ENCODE results near the gene SRPX2. TPM values are rescaled to one million over a fixed set of nuclear protein-coding genes. Genes with fewer than 3 reads are reported as not detected.
A peak's percentile ranks its signal among the peaks of the same experiment; 100 is the strongest.

The SRPX2 gene
- total RNA-seq, result 3.6 TPM

DNA sequence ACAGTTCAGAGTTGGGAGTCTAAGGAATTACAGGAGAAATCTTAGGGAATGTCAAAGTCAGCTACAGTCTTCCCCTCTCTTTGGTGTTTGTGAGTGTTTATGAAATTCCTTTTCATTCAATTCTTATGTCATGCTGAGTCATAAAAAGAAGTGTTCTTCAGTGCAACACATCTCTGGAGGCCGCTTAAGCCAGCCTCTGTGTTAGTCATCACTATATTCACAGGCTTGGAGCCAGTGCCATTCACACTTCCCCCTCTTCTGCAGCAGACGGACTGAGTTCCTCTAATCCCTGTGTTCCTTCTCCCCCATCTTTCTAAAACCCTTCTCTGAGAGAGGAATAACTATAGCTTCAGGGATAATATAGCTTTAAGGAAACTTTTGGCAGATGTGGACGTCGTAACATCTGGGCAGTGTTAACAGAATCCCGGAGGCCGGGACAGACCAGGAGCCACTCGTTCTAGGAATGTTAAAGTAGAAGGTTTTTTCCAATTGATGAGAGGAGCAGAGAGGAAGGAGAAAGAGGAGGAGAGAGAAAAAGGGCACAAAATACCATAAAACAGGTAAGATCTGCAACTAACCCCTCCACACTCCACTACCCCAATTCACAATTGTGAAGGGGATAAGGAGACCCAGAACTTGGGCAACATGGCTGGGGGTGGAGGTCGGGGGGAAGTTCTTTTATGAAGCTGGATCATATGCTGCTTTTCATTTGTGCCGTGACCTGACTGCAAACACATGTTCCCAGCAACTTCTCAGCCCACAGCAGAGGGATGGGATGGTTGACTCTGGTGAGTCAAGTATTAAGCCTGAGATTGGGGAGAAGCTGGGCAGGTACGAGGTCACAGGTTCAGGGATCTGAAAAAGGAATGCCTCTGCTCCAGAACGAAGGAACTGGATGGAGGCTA lies at the start of gene SRPX2:
Gene SRPX2 (plus strand): TSS at position 244 of the 905 bp plus-strand sequence. CDS start 2,124 bp downstream, outside the sequence.
- ATAC-seq (no peak), DNase-seq (ENCODE audit: low spot score) (no peak)

- no peak for DNase-seq (ENCODE audit: low spot score)
- no peak for ATAC-seq
Observed at GRCh38 chrX:100596601-100597000, 47.4 kb upstream of the SRPX2 start.

- DNase-seq (ENCODE audit: low spot score) (no peak), ATAC-seq (no peak)
Observed at GRCh38 chrX:100599456-100599855, 44.5 kb upstream of the SRPX2 start.

GRCh38 chrX:100600340-100600739 lies 43.7 kb upstream of the SRPX2 start:
- DNase-seq (ENCODE audit: low spot score) (no peak), ATAC-seq (no peak)

DNA sequence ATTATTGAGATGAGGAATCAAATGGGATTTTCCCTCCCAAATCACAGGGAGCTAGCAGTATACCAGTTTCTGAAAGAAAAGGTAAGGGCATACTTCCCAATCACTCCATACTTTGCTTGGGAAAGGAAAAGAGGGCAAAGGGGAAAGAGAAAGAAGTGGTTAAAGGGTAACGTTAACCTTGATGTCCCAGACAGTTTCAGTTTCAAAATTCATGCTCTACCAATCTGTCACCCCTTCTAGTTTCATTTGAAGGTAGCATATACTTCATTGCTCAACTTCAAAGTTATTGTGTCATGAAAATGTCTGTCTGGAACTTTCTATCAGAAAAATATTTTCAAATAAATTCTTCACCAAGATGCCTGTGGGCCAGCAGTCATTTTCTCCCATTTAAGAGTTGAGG lies 43.2 kb upstream of the SRPX2 start:
- ATAC-seq (peak; percentile 28), DNase-seq (ENCODE audit: low spot score) (no peak)

DNA sequence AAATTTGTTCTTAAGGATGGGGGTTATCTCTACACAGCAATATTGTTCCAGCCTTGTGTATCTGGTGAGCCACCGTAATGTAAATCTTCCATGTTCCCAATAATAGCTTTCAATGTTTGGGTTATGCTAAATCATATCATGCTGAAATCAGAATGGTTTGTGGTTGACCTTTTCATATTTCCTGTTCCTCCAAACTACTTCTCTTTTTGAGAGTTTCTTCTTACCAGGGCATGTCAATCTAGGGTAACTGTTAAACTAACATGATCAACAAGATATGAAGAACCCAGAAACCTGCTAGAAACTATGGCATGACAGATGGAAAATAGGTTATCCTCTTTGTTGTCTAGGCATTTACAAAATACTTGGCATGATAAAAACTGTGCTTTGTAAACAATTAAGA lies 37.2 kb upstream of the SRPX2 start:
- ATAC-seq (no peak), DNase-seq (ENCODE audit: low spot score) (no peak)

DNA sequence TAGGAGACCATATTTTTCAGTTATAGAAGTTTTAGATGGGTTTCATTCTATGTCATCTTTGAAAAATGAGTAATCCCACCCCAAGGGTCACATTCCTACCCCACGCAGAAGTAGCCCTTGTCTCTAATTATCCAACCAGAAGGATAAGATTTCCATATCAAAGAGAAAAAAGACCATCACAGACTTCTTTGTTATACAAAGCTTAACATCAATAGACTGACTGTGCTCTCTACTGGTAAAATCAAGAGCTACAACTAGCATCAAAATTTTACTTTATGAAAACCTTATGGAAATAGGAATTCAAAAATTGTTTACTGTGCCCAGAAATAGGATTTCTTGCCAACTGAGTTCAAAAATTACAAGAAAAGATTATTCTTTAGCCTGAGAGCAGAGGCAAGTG lies 34.4 kb upstream of the SRPX2 start:
- ATAC-seq, result no peak
- no peak for DNase-seq (ENCODE audit: low spot score)

GRCh38 chrX:100611951-100612350 lies 32.0 kb upstream of the SRPX2 start:
- no peak for DNase-seq (ENCODE audit: low spot score)
- ATAC-seq, result no peak

DNA sequence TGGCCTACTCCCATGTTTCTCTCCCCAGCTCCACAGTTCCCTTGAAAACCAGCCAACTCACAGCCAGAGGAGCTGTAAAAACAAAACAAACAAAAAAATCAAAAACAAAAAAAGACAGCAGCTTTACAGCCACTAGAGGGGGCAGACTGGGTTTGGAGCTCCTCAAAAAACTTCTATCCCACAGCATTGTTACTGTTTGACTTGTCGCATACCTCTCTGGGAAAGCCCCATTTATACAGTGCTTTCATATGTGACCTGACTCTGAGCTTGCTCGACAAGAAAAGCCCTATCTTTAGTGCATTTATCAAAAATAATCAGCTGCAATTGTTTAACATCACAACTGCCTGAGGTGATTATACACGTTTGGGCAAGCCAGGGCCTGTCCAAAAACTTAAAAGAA lies 29.0 kb upstream of the SRPX2 start:
- DNase-seq (ENCODE audit: low spot score) (peak; percentile 46), ATAC-seq (peak; percentile 92)

GRCh38 chrX:100623001-100623400 lies 21.0 kb upstream of the SRPX2 start:
- DNase-seq (ENCODE audit: low spot score), result no peak
- no peak for ATAC-seq

GRCh38 chrX:100625985-100626491 lies 18.0 kb upstream of the SRPX2 start:
- DNase-seq (ENCODE audit: low spot score) (no peak), ATAC-seq (no peak)

GRCh38 chrX:100635040-100635439 lies 9.0 kb upstream of the SRPX2 start:
- DNase-seq (ENCODE audit: low spot score) (no peak), ATAC-seq (no peak)

GRCh38 chrX:100635989-100636320 lies 8.0 kb upstream of the SRPX2 start:
- DNase-seq (ENCODE audit: low spot score) (no peak), ATAC-seq (peak; percentile 72)

DNA sequence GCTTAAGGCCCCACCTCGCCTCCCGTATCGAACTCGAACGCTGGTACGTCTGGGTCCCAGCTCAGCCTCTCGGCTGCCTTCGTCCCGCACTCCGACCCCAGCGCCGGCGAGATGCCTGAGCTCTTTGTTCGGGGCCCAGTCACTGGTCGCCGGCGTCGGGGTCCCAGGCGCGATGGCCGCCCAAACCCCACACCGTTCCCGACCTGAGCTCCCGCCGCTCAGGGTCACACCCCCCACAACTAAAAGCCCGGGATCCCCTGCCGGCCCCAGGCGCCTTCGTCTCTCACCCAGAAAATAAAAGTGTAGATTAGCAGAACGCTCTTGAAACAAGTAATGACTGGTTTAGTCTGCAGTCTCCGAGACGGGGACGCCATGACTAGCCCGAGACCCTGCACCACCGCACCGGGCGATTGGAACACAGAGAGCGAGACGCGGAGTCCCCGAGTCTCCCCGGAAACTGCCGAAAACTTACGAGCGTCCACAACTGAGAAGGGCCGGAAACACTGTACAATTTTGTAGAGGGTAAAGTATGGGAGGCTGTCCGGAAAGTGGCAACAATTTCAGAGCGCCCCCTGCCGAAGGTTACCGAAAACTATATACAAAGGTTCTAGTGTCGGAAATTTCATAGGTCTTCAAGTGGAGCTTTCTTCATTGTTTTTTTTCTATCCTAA lies 7.5 kb upstream of the SRPX2 start, which contains the start of gene TSPAN6:
Gene TSPAN6 (minus strand): TSS at position 486 of the 671 bp plus-strand sequence. CDS start 112 bp downstream, at position 374.
- DNase-seq (ENCODE audit: low spot score) (peak; percentile 82), ATAC-seq (peak; percentile 98)

- no peak for ATAC-seq
- no peak for DNase-seq (ENCODE audit: low spot score)
Observed at GRCh38 chrX:100642290-100642689, 1.7 kb upstream of the SRPX2 start.

GRCh38 chrX:100643212-100643611 lies 787 bp upstream of the SRPX2 start:
- DNase-seq (ENCODE audit: low spot score) (no peak), ATAC-seq (no peak)

DNA sequence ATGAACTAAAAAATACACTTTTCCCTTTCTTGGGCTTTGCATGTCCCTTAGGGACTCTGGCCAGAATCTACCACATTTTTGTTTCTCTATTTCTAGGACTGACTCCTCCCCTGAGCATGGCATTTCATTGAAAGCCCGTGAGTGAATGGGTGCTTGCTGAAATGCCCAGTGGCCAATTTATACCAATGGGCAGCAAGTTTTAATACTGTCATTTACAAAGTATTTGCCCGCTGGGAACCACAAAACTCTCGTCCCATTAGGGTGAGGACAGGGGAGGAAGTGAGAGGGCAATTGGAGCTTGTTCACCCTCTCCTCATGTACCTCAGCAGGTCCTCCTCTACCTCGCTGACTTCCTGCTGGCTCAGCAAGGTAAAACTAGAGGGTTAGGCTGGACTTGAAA lies 1.1 kb downstream of the SRPX2 start:
- no peak for ATAC-seq
- DNase-seq (ENCODE audit: low spot score), result no peak

GRCh38 chrX:100647095-100647494 lies 3.1 kb downstream of the SRPX2 start:
- no peak for DNase-seq (ENCODE audit: low spot score)
- ATAC-seq, result peak; percentile 36

- ATAC-seq (peak; percentile 11), DNase-seq (ENCODE audit: low spot score) (no peak)
Observed at GRCh38 chrX:100647739-100648138, 3.7 kb downstream of the SRPX2 start.

DNA sequence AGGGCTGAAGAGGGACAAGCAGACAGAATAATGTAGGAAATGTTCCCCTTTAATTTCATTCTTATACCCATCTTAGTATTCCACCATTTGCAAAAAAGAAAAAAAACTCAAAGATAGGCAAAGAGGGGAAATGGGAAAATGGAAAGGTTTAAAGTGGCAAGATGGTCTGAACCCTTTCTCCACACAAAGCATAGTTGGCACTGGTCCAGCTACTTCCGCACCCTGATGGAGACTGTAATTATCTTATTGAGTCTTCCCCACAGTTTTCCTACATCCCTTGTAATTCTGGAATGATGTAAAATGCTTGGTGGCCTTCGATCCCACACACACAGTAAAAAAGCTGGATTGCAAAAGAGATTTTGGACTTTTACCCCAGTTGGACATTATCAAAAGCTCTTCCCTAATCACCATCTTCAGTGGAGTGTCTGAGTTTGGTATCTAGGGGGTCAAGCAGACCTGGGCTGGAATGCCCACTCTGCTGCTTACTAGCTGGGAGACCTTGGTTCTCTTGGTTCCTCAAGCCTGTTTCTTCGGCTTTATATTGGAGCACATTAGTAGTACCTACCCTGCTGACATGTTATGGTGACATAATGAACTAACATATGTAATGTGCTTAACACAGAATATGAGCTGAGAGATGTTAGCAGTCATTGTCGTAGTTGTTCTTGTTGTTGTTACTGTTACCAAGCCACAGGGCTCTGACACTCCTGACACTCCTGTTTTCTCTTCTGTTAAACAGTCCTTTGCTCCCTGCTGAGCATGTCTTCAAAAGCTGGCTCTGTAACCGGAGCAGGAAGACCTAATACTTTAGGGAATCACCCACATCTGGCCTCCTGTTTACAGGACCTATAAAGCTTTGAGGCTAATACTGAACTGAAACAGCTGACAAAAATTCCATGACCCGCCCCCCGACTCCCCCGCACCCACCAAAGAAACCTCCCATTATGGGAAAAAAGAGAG lies 4.7 kb downstream of the SRPX2 start:
- ATAC-seq (peak; percentile 42), DNase-seq (ENCODE audit: low spot score) (no peak)
